HG02623 (cell line): Measurements from ENCODE around the gene THPO.
A peak's percentile ranks its signal among the peaks of the same experiment; 100 is the strongest.

Source experiments
- ATAC-seq: cut with Tn5 transposase; IDR thresholded peaks from one replicate; pipeline ENCODE4 v1.9.1; 2021; ENCODE audit warnings: moderate library complexity; ENCODE audit not compliant: unreplicated experiment

The THPO gene

DNA sequence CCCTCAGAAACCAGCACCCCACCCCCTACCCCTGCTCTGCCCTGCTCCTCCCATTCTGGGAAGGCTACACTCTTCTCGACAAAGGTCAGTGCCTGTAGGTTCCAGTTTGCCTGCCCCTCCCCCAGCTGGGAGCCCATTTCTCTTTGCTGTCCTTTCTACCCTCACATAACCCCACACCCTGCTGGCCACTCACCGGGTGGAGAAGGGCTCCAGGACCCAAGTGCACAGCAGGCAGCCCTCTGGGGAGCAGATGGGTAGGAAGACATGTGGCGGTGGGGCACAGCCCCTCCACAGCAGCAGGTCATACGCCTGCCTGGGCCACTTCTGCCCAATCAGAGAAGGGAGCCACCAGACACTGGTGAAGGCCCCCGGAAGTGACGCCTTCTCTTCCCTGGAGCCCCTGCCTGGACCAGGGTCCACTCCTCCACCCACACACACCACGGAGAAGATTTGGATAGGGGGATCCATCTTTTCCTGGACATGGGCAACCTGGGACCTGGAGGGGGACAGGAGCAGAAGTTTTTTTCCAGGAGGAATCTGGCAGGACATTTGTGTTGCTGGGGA lies at the start of gene THPO:
Gene THPO (minus strand): TSS at position 326 of the 564 bp plus-strand sequence. CDS start 1,948 bp downstream, outside the sequence.
- no peak for ATAC-seq

DNA sequence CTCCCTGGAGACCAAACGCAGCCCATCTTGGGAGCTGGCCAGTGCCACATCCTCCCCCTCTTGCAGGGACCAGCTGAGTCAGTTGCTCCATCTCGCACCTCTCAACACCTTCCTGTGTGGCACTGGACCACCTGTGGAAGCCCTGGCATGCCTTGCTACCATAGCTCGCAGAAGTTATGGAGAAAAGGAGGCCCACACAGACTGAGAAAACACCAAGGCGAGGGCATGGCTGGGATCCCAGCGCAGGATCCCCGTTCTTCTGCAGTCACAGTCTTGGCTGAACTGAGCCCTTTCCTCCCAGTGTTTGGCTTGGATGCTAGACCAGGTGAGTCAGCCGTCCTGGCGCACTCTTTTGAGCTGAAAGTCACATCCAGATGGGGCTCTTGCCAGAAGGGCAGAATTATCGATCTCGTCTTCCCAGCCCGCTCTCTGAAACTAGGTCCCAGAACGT lies 48.7 kb upstream of the THPO start:
- no peak for ATAC-seq

DNA sequence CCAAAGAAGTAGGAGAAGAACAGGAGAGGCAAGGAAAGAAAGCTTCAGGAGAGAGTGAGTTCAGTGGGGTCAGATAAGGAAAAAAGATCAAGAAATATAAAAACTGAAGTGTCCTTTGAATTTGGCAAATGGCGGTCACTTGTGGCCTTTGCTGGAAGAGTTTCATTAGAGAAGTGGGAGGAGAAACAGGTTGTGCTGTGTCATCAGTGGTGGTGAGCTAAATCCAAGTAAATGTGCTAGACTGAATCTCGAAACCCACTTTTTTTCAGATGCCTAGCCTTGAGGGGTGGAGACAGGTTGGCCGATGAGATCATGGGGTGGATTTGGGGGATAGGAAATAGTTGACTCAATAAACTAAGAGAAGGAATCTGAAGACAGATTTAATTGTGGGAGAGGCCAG lies 45.6 kb upstream of the THPO start:
- ATAC-seq = no peak

DNA sequence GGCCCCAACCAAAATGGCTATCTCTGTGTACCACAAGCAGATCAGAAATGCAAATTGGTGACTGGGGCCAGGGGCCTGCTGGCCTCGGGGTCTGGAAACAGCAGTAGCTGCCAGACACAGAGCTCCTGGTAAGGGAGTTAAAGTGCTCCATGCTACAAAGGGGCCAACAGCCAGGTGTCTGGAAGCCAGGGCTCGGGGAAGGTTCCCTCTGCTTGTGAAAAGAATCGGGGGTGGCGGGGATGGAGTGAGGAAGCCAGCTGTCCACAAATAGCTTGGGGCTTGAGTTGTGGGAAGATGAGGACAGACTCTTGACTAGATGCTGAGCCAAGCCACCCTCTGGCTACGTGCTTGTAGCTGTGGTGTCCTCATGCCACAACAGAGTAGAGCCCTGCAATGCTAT lies 41.2 kb upstream of the THPO start:
- ATAC-seq = no peak

DNA sequence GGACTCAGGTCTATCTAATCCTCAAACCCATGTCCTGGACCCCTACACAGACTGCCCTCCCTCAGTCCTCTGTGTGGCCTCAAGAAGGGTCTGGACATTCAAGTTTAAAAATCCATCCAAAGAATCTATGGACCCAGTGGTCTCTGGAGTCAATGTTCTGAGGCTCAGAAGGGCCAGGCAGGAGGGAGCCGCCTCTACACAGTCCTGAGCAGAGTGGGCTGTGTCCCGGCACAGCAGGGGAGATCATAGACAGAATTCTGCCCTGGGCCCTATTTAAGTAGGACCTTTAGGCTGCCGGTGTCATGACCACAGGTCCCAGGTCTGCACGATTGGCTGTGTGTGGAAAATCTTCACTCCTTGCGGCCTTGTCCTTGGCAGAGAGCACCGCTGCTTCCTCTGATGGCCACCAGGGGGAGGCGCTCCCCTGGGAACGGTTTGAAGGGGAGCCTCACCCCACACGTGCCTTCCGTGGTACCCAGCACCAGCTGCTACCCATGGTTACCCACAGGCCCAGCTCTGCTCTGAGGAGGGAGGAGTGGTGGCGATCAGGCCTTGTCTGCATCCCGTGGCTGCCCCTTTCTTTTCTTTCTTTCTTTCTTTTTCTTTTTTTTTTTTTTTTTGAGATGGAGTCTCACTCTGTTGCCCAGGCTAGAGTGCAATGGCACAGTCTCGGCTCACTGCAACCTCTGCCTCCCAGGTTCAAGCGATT lies 39.8 kb upstream of the THPO start:
- ATAC-seq = peak; percentile 77

DNA sequence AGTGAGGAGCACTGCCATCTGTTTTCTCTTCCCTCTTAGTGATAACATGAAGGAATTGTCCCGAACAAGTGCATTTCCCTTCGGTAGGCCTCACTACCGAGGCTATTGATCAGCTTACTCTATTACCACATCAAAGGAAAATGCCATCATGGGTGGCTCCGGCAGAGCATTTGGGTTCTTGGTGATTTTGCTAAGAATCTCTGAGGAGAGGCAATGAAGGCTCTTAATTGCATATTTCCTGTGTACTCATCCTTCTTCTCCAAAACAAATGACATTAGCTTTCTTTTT lies 37.1 kb upstream of the THPO start:
- no peak for ATAC-seq

DNA sequence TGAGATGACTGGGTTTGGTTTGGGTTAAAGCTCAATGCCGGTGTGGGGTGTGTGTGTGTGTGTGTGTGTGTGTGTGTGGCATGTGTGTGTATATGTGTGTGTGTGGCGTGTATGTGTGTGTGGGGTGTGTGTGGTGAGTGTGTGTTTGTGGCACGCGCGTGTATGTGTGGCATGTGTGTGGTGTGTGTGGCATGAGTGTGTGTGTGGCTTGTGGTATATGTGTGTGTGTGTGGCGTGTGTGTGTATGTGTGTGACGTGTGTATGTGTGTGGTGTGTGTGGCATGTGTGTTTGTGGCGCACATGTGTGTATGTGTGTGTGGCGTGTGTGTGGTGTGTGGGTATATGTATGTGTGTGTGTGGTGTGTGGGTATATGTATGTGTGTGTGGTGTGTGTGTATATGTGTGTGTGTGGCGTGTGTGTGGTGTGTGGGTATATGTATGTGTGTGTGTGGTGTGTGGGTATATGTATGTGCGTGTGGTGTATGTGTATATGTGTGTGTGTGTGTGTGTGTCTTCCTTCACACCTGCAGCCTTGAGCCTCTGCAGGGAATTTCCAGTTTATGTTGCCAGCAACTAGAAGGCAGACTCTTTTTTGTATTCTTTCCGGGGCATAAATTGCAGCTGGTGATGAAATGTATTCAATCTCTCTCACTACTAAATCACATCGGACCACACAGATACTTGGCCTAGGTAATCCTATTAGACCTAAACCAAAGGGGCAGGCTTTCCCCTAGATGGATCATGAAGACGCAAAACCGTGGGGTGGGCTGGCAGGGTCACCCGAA lies 36.6 kb upstream of the THPO start:
- ATAC-seq = no peak

DNA sequence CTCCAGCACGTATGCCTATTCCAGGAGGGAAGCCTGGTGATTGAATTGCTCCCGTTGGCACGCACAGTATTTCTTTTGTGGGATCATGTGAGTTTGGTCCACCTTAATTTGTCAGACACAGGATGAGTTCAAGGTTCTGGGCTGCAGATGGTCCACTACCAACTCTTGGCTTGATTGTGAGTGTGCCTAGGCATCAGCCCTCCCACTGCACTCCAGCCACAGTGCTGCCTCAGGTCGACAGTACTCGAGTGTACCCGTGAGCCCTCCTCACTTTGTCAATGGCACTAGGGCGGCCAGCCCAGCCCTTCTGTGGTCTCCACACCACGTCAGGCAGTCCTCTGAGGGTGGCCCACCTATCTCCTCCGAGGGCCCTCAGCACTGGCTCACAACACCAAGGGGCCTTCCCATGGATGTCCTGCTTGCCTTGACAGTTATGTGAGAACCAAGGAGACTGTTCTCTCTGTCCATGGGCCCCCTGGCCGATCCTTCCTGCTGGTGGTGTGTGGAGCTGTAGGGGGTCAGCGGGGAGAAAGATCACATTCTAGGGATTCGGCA lies 32.0 kb upstream of the THPO start:
- no peak for ATAC-seq

DNA sequence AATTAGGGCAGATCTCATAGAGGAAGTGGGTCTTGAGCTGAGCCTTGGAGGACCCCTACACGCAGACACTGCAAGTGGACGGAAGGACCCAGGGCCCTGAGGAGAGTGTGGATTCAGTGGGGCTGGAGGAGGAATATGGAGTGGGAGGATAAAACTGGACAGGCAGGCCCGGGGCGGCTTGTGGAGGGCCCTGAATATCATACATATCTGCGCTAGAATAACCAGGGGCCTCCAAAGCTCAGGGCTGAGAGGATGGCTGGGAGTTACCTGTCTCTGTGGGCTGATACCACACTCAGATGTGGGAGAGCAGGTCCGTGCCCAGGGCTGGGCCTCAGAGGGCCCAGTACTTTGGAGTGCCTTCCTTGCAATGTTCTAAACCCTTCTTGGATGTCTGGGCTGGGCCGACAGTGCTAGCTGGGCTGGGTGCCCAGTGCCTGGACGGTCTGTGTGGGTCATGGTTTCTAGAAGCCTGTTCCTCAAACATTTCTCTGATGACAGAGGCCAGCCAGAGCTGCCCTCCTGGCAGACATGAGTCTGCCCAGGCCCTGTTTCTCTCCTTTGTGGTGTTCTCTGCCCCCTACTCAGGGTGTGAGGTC lies 31.4 kb upstream of the THPO start:
- no peak for ATAC-seq

DNA sequence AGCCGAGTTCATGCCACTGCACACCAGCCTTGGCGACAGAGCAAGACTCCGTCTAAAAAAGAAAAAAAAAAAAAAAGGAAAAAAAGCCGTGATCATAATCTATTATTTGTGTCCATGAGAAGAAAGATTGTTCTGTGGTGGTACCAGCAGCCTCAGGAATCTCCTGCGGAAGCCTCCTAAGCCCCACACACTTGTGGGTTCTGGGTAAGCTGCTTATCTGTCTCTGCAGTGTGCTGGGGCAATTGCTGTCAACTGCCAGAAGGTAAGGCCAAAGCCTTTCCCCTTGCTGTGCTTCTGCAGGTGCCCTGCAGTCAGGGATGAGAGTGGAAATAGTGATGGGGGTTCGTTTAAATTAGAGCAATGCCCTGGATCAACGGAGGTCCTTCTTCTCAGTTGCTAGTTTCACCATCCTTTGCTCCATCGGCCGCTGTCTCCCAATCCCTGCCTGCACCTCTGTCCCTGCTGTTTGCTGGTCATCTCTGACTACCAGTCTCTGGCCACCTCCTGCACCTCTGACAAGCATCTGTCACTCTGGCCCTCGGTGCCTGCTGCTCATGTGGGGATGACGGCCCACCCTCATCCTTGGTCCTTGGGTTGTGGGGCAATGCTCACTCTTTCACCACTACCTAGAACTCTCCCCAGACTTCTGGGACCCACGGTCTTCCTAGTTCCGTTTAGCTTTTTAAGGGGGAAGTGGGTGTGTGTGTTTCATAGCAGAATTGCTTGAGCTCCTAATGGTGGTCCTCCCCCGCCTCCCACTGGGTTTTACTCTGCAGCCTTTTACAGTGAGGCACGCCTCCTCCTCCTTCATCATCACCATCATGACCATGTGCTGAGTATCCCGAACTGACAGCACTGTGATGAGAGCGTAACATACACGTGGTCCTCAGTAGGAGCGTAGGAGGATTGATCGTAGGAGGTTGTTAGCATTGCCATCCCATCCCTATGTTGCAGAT lies 27.3 kb upstream of the THPO start:
- no peak for ATAC-seq

DNA sequence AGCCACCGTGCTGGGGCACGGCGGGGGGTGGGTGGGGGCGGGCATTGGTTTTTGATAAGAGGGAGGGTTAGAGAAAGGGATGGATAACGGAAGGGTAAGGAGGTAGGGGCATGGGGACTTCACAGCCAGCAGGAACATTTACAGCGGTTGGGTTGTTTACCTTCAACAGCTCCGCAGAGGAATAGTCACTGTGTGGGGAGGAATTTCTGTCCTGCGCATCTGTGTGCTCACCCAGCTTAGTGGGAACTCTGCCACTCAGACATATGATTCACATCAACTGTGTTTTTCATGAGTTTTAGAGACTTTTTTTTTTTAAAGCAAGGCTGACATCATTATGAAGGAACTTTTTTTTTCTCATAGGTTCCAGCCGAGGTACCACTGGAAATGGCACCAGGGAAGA lies 21.4 kb upstream of the THPO start:
- no peak for ATAC-seq

DNA sequence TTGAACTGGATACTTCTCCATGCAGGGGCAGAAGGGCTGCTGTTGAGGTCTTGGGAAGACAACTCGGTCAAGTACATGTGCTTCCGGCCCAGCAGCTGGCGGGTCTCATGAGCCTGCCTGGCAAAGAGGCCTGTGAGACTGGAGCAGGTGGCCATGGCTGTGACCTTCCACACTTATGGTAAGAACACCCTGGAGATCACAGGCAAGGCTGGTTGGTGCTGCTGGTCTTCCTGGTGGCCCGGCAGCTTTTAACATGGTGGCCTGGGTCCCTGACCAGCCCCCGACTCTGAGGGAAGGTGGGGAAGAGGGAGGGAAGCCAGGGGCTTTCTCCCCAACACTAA lies 17.3 kb upstream of the THPO start:
- no peak for ATAC-seq

DNA sequence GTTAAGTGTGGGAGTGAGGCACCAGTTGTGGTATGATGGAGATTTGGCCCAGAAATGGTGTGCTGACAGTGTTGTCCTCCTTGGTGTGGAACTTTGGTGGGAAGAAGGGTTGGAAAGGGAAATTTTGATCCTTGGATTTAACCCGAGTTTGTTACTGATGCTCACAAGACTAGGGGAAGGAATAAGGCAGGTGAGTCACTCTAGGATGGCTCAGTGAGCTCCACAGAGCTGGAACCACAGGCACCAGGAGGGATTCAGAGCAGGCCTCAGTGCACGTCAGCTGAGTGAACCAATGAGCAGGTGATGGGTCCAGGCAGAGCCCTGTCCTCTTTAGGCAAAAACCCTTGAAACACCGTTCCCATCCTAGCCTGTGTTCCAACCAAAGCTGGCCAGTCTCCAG lies 13.3 kb upstream of the THPO start:
- ATAC-seq = no peak

DNA sequence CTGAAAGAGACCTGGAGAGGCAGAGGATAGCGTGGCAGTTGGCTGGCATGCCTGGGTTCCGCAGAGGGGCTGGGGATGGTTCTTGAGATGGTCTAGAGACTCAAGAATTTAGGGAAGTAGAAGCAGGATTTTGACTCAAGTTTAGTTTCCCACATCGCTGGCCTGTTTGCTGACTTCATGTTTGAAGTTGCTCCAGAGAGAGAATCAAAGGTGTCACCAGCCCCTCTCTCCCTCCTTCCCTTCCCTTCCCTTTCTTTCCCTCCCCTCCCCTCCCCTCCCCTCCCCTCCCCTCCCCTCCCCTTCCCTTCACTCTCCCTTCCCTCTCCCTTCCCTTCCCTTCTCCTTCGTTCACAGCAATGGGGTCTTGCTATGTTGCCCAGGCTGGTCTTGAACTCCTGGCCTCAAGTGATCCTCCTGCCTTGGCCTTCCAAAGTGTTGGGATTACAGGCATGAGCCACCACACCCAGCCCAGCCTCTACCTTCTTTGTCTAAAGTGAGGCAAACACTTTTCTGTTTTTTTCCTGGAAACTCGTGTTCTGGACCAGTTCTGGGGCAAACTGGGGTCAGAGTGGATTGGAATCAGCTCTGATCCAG lies 12.0 kb upstream of the THPO start:
- ATAC-seq = no peak

DNA sequence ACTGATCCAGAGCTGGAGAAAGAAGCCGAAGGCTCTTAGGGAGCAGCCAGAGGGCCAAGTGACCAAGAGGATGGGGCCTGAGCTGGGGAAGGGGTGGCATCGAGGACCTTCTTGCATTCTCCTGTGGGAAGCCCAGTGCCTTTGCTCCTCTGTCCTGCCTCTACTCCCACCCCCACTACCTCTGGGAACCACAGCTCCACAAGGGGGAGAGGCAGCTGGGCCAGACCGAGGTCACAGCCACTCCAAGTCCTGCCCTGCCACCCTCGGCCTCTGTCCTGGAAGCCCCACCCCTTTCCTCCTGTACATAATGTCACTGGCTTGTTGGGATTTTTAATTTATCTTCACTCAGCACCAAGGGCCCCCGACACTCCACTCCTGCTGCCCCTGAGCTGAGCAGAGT lies 11.4 kb upstream of the THPO start:
- no peak for ATAC-seq

DNA sequence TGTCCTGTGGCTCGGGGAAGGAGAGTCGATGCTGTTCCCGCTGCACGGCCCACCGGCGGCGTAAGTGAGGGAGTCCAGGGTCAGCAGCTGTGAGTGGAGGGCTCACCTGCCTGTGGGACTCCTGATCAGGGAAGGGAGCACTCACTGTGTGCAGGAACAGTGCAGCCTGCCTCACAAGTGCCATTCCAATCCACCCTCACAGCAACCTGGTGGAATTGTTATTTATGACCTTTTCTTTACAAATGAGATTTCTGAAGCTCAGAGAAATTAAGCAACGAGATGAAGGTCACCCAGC lies 10.9 kb upstream of the THPO start:
- ATAC-seq = no peak

DNA sequence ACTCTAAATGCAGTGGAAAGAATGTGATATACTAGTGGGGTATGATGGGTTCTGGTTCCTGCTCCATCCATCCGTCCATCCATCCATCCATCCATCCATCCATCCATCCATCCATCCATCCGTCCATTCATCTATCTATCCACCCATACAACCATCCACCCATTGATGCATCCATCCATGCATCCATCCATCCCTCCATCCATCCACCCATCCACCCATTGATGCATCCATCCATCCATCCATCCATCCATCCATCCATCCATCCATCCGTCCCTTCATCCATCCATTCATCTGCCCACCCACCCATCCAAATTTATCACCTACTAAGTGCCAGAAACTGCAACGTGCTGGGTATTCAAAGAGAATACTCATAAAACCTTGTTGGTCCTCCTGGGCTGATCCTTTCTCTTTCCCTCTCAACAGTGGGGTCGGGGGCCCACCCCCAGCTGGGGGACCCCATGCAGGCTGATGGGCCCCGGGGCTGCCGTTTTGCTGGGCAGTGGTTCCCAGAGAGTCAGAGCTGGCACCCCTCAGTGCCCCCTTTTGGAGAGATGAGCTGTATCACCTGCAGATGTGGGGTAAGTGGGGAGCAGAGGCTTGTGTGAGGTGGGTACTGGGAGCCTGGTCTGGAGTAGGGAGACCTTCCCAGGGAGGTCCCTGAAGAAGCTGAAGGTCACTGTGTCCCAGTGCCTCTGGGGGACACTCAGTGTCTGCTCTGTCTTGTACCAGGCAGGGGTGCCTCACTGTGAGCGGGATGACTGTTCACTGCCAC lies 10.3 kb upstream of the THPO start:
- ATAC-seq = no peak

DNA sequence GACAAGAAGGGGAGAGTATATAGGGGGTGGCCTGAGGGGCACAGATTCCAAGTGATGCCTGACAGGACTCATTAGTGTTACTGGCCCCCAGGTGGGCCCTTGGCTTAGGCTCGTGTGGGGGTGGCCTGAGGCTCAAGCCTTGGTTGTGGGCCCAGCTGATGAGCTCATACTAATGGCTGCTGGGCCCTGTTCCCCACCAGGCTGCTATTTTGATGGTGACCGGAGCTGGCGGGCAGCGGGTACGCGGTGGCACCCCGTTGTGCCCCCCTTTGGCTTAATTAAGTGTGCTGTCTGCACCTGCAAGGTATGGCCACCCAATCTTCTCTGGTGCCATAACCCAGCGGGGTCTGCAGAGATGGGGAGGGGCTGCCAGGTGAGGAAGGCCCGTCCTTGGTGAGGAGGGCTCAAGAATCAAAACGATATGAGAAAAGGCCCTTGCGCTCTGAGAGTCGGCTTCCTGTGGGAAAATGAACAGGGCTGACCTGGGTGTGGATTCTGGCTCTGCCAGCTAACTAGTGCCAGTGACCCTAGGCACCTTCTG lies 9.2 kb upstream of the THPO start:
- no peak for ATAC-seq

DNA sequence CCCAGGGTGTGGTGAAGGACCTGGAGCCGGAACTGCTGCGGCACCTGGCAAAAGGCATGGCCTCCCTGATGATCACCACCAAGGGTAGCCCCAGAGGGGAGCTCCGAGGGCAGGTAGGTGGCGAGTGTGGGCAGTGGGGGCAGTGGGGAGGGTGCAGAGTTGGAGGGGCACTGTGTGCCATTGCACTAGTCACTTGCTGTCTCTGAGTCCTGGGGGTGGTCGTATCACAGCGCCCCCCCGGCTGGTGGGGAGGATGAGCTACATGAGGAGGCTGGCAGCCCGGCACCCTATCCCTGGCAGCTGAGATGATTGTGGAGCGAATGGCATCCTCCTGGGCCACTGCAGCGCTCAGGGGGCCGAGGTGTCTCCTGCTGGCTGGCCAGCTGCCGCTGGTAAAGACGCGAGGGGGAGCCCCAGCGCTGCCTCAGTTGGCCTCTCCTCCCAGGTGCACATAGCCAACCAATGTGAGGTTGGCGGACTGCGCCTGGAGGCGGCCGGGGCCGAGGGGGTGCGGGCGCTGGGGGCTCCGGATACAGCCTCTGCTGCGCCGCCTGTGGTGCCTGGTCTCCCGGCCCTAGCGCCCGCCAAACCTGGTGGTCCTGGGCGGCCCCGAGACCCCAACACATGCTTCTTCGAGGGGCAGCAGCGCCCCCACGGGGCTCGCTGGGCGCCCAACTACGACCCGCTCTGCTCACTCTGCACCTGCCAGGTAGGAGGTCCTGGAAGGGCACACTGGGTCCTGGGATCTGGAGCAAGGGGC lies 8.2 kb upstream of the THPO start:
- ATAC-seq = no peak
